Measurements from ENCODE around the gene CCNF. TPM values are rescaled to one million over a fixed set of nuclear protein-coding genes. Genes with fewer than 3 reads are reported as not detected.

Gene CCNF
- total and polyA plus RNA-seq, 9 of the 15 experiments (the other 6 are each of a cell fraction or from before 2014, with no cell fraction given), result 4.1 to 70.1 (median 29.5) TPM

DNA sequence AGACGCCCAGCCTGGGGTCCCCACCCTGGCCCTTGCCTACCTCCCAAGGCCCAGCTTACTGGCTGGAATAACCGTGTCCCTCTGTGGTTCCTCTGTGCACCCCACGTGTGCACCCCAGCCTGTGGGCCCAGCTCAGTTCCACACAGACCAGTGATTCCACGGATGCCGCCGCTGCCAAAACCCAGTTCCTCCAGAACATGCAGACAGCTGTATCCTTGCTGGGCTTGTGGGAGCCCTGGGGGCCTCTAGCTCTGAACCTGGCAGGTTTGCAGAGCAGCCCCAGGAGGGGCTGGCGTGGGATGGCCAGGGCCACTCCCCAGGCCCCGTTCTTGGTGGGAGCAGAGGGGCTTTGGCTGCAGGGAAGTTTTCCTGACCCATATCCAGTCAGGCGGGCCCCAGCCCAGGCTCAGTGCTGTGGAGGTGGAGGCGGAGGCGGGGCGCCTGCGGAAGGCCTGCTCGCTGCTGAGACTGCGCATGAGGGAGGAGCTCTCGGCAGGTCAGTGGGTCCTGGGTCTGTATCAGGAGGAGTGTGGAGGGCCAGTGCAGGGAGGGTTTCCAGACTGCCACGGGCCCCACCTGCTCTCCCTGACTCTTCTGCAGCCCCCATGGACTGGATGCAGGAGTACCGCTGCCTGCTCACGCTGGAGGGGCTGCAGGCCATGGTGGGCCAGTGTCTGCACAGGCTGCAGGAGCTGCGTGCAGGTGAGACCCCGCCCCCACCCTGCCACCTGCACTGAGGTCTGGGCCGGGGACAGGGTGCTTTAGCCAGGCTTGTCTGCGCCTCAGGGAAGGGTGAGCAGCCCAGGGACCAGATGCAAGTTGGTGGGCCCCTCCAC lies 33.0 kb downstream of the CCNF start:
- DNase-seq (ENCODE audit: extremely low read depth in 1 of 4, low spot score in 3 of 4) (no peak), ATAC-seq (no peak), FAIRE-seq (no peak)
- POLR2A ChIA-PET, result interaction anchor here (0.5 kb wide), 1 partner anchor 22 kb away, joined by 3 read pairs; no protein-coding TSS in a partner anchor
- H3K79me2 ChIP-seq (ENCODE audit: control insufficient read depth, insufficient read depth, low read length), result peaks cover 16% of the 10 kb centered on the region
- H3K9me3 ChIP-seq (replicated peaks; ENCODE audit: control insufficient read depth, insufficient read depth, low read depth, low read length), result no peaks in the 10 kb centered on the region
- in situ Hi-C loops (cut with MboI), result no loop called here
- H3K9me1 ChIP-seq (ENCODE audit: control insufficient read depth, insufficient read depth, low read length), result peaks cover 6% of the 10 kb centered on the region
- peaks cover 13 to 78% of the 10 kb centered on the region in 2 experiments; a peak in 4 of 5 replicates for H3K4me1 ChIP-seq (replicated peaks in 1 of 2; ENCODE audit: control insufficient read depth in 2 of 2, insufficient read depth in 2 of 2, low read length in 2 of 2)
- H3K4me2 ChIP-seq (ENCODE audit: insufficient read depth, low read length), result no peak overlapping the region
- no TSS peak for BruUV-seq (replicated peaks)
- H3K36me3 ChIP-seq (ENCODE audit: control insufficient read depth, insufficient read depth, low read length), result peaks cover 39% of the 10 kb centered on the region; the same call in 2 of the 3 replicates
- H3K9ac ChIP-seq (ENCODE audit: insufficient read depth in 1 of 2, low read depth in 2 of 2, low read length in 2 of 2), result peak overlapping the region in 1 of 2 experiments; percentile 97; a peak in 2 of 4 replicates
- intact Hi-C loops (cut with micrococcal nuclease), result no loop called here
- CTCF ChIA-PET (ENCODE audit: low intra/inter-chr PET ratio), result no interaction called here
- H4K20me1 ChIP-seq (replicated peaks; ENCODE audit: control insufficient read depth, insufficient read depth, low read length), result peaks cover 4% of the 10 kb centered on the region; the same call in 1 of the 2 replicates
- WGBS (ENCODE audit: insufficient coverage, low coverage, missing lambda C conversion rate), result 92% methylated on average over 18 of the region's 23 CpGs
- H3K27me3 ChIP-seq (ENCODE audit: control insufficient read depth in 2 of 2, insufficient read depth in 2 of 2, low read length in 2 of 2), result no peaks in the 10 kb centered on the region
- no peak overlapping the region for H3K4me3 ChIP-seq
- TF ChIP-seq ZNF384 (IDR thresholded peaks at IDR 0.05; ENCODE audit: low read depth, low read length) (no peak), POLR2G (IDR thresholded peaks at IDR 0.05; ENCODE audit: low read depth, low read length) (peak; percentile 35; the same call in 1 of the 2 replicates), RBFOX2 (IDR thresholded peaks at IDR 0.05; ENCODE audit: low read depth, low read length) (peak; percentile 47), CREB3 (tag; conservative IDR thresholded peaks at IDR 0.05; ENCODE audit: low read depth) (no peak), ZNF253 (CRISPR knock-in tag; conservative IDR thresholded peaks at IDR 0.05) (no peak), THRB (CRISPR knock-in tag; conservative IDR thresholded peaks at IDR 0.05) (no peak)
- H2AFZ ChIP-seq (ENCODE audit: low read depth, low read length), result no peak overlapping the region
- no peak overlapping the region for H3K27ac ChIP-seq (ENCODE audit: extremely low read depth, low read depth, low read length)

Measured in K562 (cell line).